ENCODE results near the gene VWA8.

DNA sequence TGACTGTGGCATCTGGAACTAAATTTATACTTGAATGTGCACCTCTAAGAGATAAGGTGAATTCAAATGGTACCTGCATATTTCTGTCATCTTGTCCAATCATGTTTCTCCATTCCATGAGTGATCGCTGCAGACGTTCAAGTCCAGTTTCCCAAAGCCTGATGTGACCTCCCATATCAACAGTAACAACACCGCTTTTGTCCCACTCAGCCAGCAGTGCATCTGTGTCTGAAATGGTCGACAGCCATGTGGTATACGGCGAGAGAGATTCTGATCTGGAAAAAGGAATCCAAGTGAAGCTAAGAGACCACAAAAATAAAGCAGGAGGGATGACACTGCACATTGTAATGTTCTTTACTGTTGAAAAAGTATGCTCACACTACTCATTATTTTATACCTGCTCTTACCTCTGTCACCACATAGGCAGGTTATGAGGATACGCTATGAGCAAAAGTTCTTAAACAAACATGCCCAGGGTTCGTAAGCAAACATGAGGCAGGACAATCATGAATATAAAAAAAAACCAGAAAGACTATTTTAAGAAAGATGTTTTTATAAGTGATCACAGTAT is 290.0 kb downstream of the VWA8 start:
- TF ChIP-seq, protein P1, sequence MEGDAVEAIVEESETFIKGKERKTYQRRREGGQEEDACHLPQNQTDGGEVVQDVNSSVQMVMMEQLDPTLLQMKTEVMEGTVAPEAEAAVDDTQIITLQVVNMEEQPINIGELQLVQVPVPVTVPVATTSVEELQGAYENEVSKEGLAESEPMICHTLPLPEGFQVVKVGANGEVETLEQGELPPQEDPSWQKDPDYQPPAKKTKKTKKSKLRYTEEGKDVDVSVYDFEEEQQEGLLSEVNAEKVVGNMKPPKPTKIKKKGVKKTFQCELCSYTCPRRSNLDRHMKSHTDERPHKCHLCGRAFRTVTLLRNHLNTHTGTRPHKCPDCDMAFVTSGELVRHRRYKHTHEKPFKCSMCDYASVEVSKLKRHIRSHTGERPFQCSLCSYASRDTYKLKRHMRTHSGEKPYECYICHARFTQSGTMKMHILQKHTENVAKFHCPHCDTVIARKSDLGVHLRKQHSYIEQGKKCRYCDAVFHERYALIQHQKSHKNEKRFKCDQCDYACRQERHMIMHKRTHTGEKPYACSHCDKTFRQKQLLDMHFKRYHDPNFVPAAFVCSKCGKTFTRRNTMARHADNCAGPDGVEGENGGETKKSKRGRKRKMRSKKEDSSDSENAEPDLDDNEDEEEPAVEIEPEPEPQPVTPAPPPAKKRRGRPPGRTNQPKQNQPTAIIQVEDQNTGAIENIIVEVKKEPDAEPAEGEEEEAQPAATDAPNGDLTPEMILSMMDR (IDR thresholded peaks at IDR 0.05; ENCODE audit: low read depth, low read length) = no peak
- no peak for TF ChIP-seq EZH2phosphoT487 (IDR thresholded peaks at IDR 0.05; ENCODE audit: low read depth)

All from OCI-LY3 (cell line).